DMS79 treated with DMSO at 0.1 percent for 48 hours (cell line): ENCODE measurements around the gene PPM1E.
"Not testable (repeated sequence)": the region's sequence is repeated elsewhere in the genome, so short reads cannot be mapped to it uniquely, and the experiment has no call there.

ENCODE experiments used
- DNase-seq: peaks from one replicate; lab custom pipeline; 2025; lab: John Stamatoyannopoulos, UW

Gene PPM1E

DNA sequence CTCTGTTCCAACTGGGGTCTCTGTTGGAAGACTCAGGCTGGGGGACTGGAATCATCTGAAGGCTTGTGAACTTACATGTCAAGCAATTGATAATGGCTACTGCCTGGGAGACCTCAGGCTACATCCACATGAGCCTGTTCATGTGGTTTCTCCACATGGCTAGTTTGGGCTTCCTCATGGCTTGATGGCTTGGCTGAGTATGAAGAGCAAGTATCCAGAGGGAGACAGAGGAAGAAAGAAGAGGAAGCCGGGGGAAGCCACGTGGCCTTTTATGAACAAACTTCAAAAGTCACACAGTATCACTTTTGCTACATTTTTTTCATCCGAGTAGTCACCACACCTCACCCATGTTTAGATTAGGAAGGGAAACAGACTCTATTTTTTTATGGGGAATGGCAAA is 192.2 kb downstream of the PPM1E start:
- DNase-seq = no peak

DNA sequence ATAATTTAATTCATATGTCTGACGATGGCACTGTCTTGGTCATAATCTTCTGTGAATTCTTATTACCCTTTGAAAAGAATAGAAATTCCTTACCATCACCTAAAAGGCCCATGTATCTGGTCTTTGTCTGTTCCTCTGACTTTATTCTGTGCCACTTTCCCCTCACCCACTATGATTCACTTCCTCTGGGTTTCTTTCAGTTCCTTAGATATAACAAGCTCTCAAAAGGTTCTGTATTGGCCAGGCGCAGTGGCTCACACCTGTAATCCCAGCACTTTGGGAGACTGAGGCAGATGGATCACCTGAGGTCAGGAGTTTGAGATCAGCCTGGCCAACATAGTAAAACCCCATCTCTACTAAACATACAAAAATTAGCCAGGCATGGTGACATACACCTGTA is 198.7 kb downstream of the PPM1E start:
- DNase-seq = not testable (repeated sequence)

DNA sequence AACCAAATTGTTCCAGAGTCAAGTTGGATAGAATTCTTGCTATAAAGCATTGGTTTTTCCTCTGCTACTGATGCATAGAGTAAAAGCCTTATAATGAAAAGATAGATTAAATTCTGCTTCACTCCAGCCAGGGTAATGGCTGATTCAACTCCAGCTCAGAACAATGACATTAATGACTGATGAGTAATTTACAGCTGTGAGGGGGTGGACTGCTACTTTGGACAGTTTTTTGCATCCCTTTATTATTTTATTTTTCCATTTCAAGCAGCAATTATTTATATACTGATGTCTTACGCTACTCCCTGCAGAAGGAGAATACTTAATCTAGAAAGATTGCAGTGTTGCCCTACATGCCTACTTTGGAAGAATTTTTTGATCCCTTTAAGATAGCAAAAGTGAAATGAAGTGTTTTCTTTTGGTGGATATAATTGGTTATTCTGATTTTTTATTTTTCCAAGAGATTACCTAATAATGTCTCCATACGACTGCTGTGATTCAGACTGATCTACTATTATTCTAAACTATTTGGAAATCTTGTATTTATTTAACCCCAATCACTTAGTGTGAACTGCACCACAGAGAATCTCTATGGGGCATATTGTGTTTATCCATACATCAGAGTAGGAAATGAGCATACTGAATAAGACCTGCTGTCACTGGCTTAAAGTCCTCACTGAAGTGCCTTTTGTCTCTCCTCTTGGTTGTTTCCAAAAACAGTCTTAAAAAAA is 201.5 kb downstream of the PPM1E start:
- no peak for DNase-seq

DNA sequence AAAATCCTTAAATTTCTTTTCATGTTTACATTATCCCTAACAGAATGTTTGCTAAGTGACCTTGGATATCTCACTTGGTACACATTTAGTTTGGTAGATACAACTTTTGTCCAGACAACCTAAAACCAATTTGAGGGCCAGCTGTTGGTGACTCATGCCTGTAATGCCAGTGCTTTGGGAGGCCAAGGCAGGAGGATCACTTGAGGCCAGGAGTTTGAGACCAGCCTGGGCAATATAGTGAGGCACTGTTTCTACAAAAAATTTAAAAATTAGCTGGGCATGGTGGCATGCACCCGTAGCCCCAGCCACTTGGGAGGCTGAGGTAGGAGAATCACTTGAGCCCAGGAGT is 202.0 kb downstream of the PPM1E start:
- DNase-seq = not testable (repeated sequence)

DNA sequence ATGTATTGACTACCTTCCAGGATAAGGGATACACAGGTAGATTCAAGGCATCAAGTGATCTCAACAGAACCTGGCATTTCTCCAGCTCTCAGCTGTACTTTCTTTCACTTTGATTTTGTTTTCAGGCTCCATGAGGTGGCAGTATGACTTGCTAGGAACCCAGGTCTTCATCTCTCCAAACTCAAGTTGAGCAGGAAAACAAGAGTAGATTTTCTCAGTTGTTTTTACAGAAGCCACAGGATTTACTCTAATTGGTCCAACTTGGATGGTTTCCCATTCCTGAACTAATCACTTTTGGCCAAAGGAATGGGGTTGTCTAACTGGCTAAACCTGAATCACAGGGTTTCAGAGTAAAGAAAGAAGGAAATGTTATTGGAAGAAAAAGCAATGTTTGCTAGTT is 204.4 kb downstream of the PPM1E start:
- DNase-seq = peak; percentile 38

DNA sequence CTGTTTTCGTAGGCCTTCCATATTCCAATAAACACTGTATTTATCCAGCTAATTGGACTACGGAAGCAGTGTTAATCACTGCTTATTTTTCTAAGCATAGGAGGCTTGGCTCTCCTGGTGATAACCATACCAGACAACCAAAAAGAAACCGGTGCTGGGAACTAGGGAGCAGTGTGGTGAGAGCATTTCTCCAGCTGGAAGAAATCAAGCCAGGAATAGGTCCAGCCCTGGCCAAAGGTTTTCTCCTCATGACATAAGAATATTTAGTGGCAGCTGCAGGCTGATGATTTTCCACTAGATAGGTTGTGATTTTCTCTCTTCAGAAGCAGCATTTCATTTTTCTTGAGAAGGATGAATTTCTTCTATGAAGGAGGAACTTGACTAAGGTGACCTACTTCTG is 209.6 kb downstream of the PPM1E start:
- no peak for DNase-seq

DNA sequence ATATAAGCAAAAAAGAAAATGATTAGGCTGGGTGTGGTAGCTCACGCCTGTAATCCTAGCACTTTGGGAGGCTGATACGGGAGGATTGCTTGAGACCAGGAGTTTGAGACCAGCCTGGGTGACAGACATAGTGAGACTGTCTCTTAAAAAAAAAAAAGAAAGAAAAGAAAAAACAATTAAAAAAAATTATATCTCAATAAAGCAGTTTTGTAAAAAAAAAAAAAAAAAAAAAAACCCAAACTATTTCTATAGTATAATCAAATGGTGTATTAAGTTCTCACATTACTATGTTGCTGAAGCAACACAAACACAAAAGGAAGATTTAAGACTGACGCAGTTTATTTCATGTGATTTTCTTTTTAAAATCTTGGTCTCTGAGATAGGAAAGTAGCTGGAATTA is 210.6 kb downstream of the PPM1E start:
- no peak for DNase-seq

DNA sequence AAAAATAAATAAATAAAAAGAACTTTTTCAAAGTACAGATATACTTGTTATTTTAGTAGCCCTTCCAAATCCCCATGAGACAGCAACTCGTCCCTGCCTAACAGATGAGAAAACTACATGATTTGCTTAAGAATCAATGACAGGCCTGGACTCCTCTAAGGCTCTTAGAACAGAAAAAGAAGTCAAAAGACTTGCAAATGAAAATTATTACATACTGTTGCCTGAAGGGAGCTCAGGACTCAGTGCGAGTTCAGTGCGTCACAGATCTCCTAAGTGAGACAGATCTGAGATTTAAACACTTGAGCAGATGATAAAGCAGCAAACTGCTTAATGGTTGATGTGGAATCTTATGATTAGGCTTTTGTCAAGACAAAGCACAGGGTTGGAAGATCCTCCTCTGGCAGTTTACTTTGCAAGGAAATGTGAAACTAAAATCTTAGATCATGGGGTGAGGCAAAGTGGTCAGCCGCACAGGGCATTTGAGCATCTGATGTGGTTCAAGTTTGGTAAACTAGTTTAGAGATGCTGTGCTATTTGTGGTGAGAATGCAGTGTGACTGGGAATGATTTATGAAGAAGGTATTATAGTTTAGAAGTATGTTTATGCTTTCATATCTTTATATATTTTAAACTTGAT is 212.9 kb downstream of the PPM1E start:
- DNase-seq = peak; percentile 56

DNA sequence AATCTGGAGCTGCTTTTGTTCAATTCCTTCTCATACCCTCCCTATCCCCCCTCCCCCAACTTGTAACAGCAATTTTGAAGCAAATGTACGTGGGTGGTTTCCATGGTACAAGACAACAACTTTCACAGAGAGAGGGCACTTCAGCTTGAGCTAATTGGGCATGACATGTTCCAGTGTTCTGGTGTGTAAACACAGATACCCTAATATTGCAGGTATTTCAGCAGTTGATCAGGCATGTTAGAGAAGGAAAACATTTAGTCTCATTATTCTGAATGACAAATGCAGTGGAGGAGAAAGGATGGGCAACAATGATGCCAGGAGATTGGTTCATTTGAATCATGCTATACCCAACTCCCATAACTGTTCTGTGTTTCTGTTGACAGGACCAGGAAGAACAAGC is 213.5 kb downstream of the PPM1E start:
- peak; percentile 81 for DNase-seq

DNA sequence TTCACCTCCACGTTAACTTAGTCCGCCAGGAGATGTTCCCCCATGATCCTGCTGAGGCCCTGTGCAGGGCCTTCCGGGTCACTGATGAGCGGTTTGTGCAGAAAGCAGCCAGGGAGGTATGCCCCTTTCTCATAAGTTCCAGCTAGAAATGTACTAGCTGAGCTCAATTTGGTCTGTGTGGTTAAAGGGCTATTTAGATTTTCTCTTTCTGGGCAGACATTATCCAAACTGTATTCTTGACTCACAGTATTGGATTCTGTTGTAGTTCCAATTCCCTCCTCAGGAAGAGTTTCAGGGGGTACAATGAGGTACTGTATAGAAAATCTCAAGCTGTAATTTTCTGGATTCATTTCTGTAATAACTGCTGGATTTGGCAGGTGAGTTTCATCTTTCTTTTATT is 214.0 kb downstream of the PPM1E start:
- no peak for DNase-seq

DNA sequence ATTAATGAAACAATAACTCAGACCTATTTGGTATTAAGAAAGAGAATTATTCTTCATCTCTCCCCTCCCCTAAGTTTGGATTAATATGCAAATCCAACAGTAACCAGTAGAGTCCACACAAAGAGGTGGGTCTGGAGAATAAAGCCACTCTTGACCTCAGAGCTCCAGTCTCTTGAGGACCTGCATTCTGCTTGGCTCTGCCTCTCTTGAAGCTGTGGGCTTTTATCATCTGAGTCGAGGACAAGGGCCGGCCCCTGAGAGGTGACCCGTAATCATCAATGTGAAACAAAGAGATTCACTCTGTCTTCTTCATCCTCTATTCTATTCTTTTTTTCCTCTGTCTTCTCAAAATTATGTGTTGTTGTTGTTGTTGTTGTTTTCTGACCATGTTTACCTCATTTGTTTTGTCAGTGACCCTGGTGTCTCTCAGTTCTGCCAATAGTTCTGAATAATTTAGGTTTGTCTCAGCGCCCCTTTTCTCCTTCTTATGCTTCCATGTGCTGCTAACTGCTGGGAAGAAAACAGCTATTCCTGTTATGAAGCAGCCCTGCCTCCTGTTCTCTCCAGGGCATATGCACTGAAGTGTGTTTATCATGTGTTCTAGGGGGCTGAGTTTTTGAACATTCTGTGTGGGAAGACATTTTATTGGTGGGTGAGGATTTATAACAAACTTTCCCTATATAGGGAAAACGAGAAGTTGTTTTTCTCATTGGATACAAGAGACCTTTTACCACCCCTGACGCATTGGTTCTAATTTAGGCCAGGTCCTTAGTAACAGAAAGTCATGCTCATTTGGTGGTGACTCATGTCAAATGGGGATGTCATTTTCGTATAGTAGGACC is 215.2 kb downstream of the PPM1E start:
- DNase-seq = no peak

DNA sequence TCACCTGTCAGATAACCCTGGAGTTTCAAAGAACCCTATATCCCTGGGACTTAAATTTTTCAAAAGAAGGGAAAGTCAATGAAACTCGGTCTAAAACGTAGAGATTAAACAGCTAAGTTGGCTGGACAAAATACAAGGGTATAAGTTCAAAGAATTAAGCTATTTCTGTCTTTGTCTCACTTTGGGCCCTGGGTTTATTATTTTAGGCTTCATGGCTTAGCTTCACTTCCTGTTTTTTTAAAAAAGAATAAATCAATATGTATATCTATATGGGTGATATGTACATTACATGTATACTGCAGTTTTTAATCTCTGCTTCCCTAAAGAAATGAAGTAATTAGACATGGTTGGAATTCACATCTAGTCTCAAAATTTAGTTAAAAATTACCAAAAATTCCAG is 218.7 kb downstream of the PPM1E start:
- no peak for DNase-seq

DNA sequence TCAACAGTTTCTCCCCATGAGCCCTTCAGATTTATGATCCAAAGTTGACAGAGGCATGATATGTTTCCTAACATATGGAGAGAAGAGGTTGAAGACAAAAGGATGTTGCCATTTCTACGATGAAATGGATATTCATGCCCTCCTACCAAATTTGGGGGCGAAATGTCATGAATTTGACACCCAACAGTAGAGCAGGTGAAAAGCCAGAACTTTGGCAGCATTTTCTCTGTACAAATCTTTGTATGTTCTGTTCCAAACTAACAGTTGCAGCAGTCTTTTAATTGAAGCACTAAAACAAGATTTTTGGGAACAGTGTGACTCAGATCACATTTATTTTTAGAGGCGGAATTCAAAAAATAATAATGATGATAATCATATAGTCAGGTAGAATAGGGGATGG is 220.9 kb downstream of the PPM1E start:
- no peak for DNase-seq

DNA sequence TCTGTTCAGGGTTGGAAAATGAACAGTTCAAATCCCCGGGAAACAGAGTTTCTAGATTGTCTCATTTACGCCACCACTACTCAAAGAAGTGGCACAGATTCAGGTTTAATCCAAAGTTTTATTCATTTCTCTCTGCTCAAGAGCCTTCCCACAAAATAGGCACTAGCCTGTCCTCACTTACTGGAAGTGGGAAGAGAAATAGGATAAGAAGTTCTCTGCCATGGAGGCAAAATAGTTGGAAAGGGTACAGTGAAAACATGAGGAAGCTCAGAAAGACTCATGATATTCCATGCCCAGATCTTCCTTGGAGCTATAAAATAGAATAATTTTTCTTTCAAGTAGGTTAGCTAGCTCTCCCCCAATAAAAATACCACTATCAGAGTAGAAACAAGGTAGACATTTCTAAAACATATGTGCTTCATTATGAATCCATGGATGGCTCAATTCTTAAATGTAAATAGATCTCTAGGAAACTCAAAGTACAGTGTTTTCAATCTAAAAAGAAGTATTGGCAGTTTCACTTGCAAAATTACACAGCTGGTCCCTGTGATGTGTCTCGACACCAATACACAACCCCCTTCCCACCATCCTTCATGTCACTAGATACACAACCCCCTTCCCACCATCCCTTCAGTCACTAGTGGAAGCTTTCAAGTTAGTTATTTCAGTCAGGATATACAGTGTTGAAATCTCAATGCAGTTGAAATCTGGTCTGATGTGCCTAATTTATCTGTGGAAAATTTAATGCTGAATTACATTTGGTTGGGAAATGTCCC is 225.2 kb downstream of the PPM1E start:
- DNase-seq = no peak

DNA sequence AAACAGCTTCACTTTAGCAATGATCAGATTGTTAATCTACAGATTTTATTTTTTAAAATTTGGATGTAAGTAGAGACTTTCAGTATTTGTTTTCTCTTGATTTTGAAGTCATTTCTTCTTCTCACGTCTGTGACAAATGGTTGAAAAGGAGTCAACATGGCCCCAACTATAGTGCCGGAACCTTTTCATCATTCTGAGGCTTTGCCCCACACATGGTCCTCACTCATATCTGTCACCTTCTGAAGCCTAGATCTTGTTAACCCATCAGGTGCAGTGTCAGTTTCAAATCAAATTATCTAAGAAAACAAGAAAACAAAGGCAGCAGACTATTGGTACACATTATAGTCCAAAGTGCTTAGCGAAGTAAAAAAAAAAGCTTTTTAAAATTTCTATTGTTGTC is 227.0 kb downstream of the PPM1E start:
- no peak for DNase-seq

DNA sequence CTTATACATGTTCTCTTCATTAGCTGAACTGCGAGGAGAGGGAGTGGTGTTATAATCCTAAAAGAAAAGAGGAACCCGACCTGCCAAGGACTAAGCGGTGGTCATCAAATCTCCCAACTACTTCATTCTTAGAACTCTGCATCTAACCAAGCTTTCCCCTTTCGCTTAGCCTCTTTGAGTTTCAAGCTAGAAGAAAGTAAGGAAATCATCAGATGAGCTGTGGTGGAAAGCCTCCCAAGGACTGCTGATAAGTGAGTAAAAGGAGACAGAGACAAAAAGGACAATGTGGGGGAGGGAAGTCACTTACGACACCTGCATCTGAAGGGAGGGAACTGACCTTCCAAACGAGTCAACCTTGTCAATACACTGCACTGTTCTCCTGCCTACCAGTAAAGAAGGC is 229.7 kb downstream of the PPM1E start:
- no peak for DNase-seq

DNA sequence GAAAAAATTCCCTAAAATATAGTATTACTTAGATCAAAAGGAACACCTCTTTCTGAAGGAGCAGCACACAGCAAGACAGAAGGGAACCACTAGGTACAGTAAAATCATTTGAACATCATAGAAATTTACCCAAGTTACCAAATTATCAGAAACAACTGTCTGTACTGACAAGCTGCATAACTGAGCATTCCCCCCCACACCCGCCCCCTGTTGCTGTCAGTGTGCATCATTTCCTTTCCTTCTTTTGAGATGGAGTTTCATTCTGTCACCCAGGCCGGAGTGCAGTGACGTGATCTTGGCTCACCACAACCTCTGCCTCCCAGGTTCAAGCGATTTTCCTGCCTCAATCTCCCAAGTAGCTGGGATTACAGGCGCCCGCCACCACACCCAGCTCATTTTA is 230.3 kb downstream of the PPM1E start:
- DNase-seq = no peak

DNA sequence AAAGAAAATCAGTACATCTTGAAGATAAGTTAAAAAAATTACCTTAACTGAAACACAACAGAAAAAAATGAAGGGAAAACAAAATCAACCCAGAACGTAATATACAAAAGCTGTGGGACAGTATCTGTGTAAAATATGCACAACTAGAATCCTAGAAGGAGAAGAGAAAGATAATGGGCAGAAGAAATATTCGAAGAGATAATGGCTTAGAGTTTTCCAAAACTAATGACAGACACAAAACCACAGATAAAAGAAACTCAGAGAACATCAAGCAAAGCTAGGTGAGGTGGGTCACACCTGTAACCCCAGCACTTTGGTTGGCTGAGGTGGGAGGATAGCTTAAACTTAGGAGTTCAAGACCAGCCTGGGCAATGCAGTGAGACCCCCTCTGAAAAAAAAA is 234.0 kb downstream of the PPM1E start:
- DNase-seq = no peak

DNA sequence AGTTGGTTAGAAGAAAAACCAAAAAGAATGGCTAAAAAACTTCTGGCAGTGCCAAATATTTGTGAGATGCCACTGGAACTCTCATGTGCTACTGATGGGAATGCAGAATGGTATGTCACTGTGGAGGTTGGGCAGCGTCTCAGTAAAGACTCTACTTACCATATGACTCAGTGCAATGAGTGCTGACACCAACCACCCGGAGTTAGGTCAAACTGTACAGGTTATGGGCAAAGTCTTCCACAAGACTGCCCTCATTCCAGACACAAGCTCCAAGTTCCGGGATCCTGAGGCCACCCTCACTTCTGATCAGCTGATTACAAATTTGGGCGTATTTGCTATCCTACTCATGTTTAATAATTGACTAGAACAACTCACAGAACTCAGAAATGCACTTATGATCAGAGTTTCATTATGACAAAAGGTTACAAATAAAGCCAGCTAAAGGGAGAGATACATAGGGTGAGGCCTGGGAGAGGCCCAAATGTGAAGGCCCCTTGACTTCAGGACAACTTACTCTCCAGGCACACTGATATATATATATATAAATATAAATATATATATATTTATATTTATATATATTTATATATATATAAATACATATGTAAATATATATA is 236.2 kb downstream of the PPM1E start:
- DNase-seq = no peak

DNA sequence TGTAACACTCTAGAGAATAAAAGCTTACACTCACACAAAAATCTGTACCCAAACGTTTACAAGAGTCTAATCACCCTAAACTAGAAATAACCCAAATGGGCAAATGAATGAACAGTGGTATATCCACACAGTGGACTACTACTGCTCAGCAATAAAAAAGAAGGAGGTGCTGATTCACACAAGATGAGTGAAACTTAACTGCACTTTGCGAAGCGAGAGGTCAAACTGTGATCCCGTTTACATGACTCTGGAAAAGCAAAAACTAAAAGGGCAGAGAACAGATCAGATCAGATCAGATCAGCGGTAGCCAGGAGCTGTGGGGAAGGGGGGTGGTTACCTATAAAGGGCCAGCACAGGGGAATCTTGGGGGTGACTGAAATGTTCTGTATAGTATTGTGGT is 237.7 kb downstream of the PPM1E start:
- no peak for DNase-seq

DNA sequence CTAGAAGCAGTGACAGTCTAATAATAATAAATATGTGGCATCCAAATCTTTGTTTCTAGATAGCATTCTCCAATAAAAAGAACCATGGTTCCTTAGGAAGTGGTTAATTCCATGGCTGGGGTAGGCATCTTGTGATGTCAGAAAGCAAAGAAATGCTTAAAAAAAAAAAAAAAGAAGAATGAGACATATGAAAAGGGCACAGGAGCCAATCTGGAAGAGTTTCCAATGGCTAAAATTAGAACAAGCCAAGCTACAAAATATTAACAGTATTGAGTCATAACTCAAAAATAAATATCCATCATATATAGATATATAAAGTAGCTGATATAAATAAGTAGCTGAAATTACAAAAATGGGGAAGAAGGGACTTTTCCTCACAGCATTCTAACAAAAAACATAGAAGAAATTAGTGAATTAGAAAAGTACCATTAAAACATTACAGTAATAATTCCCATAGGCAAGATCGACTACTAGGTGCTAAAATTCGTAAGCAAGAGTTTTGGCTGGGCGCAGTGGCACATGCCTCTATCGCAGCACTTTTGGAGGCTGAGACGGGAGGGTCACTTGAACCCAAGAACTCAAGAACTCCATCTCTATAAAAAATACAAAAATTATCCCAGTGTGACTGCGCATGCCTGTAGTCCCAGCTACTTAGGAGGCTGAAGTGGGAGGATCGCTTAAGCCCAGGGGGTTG is 239.7 kb downstream of the PPM1E start:
- DNase-seq = no peak
